A172 (cell line): ENCODE data around the gene AUNIP. TPM values are rescaled to one million over a fixed set of nuclear protein-coding genes. Genes with fewer than 3 reads are reported as not detected.

Source experiments
- DNase-seq: peaks from one replicate; pipeline ENCODE4 v3.0.0-alpha.2; 2015; ENCODE audit warnings: low spot score
- total RNA-seq: library from RNA; depleted of rRNA; stranded (reverse); fragments of >200 nt; shearing (Covaris generic); gene quantifications from 2 replicates; pipeline ENCODE4 v1.2.3, GENCODE V29; 2014; rRNA removed

The AUNIP gene
- total RNA-seq: 4.8 and 4.9 TPM in 2 replicates

GRCh38 chr1:25858906-25859789 lies at the start of gene AUNIP:
AUNIP (minus strand) TSS chr1:25859457; CDS start chr1:25859357, 100 bp downstream.
- DNase-seq: peak; percentile 34

- DNase-seq: no peak
Measured at GRCh38 chr1:25909040-25909439, 49.8 kb upstream of the AUNIP start.

GRCh38 chr1:25908161-25908560 lies 48.9 kb upstream of the AUNIP start:
- DNase-seq: no peak

GRCh38 chr1:25907601-25908000 lies 48.3 kb upstream of the AUNIP start:
- no peak for DNase-seq

- no peak for DNase-seq
Measured at GRCh38 chr1:25906644-25907300, 47.5 kb upstream of the AUNIP start.

- DNase-seq: peak; percentile 73
Measured at GRCh38 chr1:25905680-25906643, 46.7 kb upstream of the AUNIP start, which contains the start of gene STMN1. STMN1 (minus strand) TSS chr1:25906419; CDS start chr1:25904676, 1,743 bp downstream.

GRCh38 chr1:25904943-25905679 lies 45.9 kb upstream of the AUNIP start:
- DNase-seq: peak; percentile 82

- DNase-seq: no peak
Measured at GRCh38 chr1:25903986-25904385, 44.7 kb upstream of the AUNIP start.

GRCh38 chr1:25902462-25902861 lies 43.2 kb upstream of the AUNIP start:
- no peak for DNase-seq

- no peak for DNase-seq
Measured at GRCh38 chr1:25900219-25900618, 41.0 kb upstream of the AUNIP start.

GRCh38 chr1:25899792-25900191 lies 40.5 kb upstream of the AUNIP start:
- no peak for DNase-seq

- no peak for DNase-seq
Measured at GRCh38 chr1:25898223-25899015, 39.2 kb upstream of the AUNIP start.

GRCh38 chr1:25897754-25898153 lies 38.5 kb upstream of the AUNIP start:
- DNase-seq: no peak

GRCh38 chr1:25896266-25896665 lies 37.0 kb upstream of the AUNIP start:
- no peak for DNase-seq

GRCh38 chr1:25895365-25895990 lies 36.2 kb upstream of the AUNIP start:
- peak; percentile 69 for DNase-seq

- DNase-seq: no peak
Measured at GRCh38 chr1:25893116-25893515, 33.9 kb upstream of the AUNIP start.

GRCh38 chr1:25891606-25892005 lies 32.3 kb upstream of the AUNIP start:
- DNase-seq: no peak

GRCh38 chr1:25890239-25891034 lies 31.2 kb upstream of the AUNIP start:
- DNase-seq: peak; percentile 69

GRCh38 chr1:25889470-25889869 lies 30.2 kb upstream of the AUNIP start:
- DNase-seq: no peak
